ENCODE results near the gene ACTN4.

The ACTN4 gene

DNA sequence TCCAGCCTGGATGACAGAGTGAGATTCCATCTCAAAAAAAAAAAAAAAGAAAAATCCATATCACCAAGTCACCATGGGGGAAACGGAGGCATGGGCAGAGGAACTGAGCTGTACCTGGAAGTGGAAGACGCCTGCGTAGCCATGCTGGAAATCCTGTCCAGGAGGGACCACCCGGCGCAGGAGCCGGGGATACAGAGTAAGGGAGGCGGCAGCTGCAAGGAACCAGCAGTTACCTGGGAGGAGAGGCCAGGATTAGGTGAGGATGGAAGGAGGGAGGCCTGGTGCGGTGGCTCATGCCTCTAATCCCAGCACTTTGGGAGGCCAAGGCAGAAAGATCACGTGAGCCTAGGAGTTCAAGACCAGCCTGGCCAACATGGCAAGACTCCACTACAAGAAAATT is 94.8 kb downstream of the ACTN4 start:
- no peak overlapping the region for H2AFZ ChIP-seq (ENCODE audit: low read length)
- H3K9me3 ChIP-seq (ENCODE audit: insufficient read depth, low read depth, low read length) = no peaks in the 10 kb centered on the region
- no peak overlapping the region for H3K9ac ChIP-seq (ENCODE audit: low read depth, low read length, poor library complexity, severe bottlenecking)
- H4K20me1 ChIP-seq (ENCODE audit: insufficient read depth, low read length, poor library complexity, severe bottlenecking) = no peaks in the 10 kb centered on the region
- TF ChIP-seq, protein P1, sequence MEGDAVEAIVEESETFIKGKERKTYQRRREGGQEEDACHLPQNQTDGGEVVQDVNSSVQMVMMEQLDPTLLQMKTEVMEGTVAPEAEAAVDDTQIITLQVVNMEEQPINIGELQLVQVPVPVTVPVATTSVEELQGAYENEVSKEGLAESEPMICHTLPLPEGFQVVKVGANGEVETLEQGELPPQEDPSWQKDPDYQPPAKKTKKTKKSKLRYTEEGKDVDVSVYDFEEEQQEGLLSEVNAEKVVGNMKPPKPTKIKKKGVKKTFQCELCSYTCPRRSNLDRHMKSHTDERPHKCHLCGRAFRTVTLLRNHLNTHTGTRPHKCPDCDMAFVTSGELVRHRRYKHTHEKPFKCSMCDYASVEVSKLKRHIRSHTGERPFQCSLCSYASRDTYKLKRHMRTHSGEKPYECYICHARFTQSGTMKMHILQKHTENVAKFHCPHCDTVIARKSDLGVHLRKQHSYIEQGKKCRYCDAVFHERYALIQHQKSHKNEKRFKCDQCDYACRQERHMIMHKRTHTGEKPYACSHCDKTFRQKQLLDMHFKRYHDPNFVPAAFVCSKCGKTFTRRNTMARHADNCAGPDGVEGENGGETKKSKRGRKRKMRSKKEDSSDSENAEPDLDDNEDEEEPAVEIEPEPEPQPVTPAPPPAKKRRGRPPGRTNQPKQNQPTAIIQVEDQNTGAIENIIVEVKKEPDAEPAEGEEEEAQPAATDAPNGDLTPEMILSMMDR (conservative IDR thresholded peaks at IDR 0.05; ENCODE audit: low read length) = no peak
- TF ChIP-seq EZH2phosphoT487 (IDR thresholded peaks at IDR 0.05; ENCODE audit: borderline replicate concordance) = no peak
- H3F3A ChIP-seq (ENCODE audit: low read depth) = no peaks in the 10 kb centered on the region
- H3K9me2 ChIP-seq (replicated peaks; ENCODE audit: low read depth, low read length) = no peaks in the 10 kb centered on the region
- H3K4me2 ChIP-seq (ENCODE audit: low read depth, low read length, poor library complexity, severe bottlenecking) = no peak overlapping the region
- H3K4me1 ChIP-seq (ENCODE audit: insufficient read depth, low read length, poor library complexity, severe bottlenecking) = no peaks in the 10 kb centered on the region
- H3K36me3 ChIP-seq (ENCODE audit: insufficient read depth, low read length) = no peaks in the 10 kb centered on the region
- no peak overlapping the region for H3K4me3 ChIP-seq (ENCODE audit: low read length, poor library complexity, severe bottlenecking)
- no peaks in the 10 kb centered on the region for H3K79me2 ChIP-seq (ENCODE audit: insufficient read depth, low read length)
- H3K27me3 ChIP-seq (ENCODE audit: insufficient read depth, low read length, poor library complexity, severe bottlenecking) = no peaks in the 10 kb centered on the region

DNA sequence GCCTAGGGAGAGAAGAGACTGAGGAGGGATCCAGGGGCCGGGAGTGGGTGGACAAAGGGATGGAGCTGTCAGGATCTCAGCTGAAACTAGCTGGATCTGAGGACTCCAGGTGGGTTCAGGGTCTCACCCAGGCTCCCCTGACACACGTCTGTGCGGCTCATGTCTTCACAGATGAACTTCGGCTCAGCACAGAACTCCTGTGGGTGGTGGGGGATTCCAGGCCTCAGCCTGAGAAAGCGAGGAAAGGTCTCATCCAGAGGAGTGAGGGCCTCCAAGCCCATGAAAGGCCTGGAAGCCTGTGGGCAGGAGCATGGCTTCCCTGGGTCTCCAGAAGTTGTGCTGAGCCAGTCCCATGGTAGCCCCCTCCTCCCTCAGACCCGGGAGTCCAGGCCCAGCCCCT is 95.5 kb downstream of the ACTN4 start:
- Histone ChIP-seq H3K79me2 (ENCODE audit: insufficient read depth, low read length) (no peaks in the 10 kb centered on the region), H3K4me3 (ENCODE audit: low read length, poor library complexity, severe bottlenecking) (no peak overlapping the region), H3F3A (ENCODE audit: low read depth) (no peaks in the 10 kb centered on the region), H2AFZ (ENCODE audit: low read length) (no peak overlapping the region), H3K9me3 (ENCODE audit: insufficient read depth, low read depth, low read length) (no peaks in the 10 kb centered on the region), H3K9me2 (replicated peaks; ENCODE audit: low read depth, low read length) (no peaks in the 10 kb centered on the region), H3K27me3 (ENCODE audit: insufficient read depth, low read length, poor library complexity, severe bottlenecking) (no peaks in the 10 kb centered on the region), H3K4me1 (ENCODE audit: insufficient read depth, low read length, poor library complexity, severe bottlenecking) (no peaks in the 10 kb centered on the region), H3K9ac (ENCODE audit: low read depth, low read length, poor library complexity, severe bottlenecking) (no peak overlapping the region), H3K36me3 (ENCODE audit: insufficient read depth, low read length) (no peaks in the 10 kb centered on the region), H3K4me2 (ENCODE audit: low read depth, low read length, poor library complexity, severe bottlenecking) (no peak overlapping the region), H4K20me1 (ENCODE audit: insufficient read depth, low read length, poor library complexity, severe bottlenecking) (no peaks in the 10 kb centered on the region)
- TF ChIP-seq EZH2phosphoT487 (IDR thresholded peaks at IDR 0.05; ENCODE audit: borderline replicate concordance) = no peak
- TF ChIP-seq, protein P1 (conservative IDR thresholded peaks at IDR 0.05; ENCODE audit: low read length) = no peak

DNA sequence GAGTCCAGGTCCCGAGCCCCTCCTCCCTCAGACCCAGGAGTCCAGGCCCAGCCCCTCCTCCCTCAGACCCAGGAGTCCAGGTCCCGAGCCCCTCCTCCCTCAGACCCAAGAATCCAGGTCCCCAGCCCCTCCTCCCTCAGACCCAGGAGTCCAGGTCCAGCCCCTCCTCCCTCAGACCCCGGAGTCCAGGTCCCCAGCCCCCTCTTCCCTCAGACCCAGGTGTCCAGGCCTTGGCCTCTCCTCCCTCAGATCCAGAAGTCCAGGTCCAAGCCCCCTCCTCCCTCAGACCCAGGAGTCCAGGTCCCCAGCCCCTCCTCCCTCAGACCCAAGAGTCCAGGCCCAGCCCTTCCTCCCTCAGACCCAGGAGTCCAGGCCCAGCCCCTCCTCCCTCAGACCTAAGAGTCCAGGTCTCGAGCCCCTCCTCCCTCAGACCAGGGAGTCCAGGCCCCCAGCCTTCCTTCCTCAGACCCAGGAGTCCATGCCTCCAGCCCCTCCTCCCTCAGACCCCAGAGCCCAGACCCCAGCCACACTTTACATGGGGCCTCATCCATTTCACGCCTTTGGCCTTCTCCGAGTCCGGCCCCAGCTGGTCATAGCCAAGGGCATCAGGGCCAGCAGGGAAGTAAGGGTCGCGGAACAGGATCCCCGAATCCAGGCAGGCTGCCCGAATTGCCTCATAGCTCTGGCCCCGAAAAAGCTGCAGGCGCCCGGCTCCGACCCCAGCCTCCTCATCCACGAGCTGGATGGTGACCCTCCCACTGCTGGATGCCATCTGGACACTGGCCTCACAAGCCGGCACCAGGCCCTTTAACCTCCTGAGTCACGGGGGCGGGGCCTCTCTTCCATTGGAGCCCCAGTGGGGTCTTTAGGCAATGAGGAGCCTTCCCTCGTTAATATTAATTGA is 96.2 kb downstream of the ACTN4 start:
- H3K79me2 ChIP-seq (ENCODE audit: insufficient read depth, low read length) = no peaks in the 10 kb centered on the region
- no peaks in the 10 kb centered on the region for H3K4me1 ChIP-seq (ENCODE audit: insufficient read depth, low read length, poor library complexity, severe bottlenecking)
- H3K4me3 ChIP-seq (ENCODE audit: low read length, poor library complexity, severe bottlenecking) = no peak overlapping the region
- no peaks in the 10 kb centered on the region for H3K27me3 ChIP-seq (ENCODE audit: insufficient read depth, low read length, poor library complexity, severe bottlenecking)
- H3K9me2 ChIP-seq (replicated peaks; ENCODE audit: low read depth, low read length) = no peaks in the 10 kb centered on the region
- no peak overlapping the region for H3K9ac ChIP-seq (ENCODE audit: low read depth, low read length, poor library complexity, severe bottlenecking)
- H3K4me2 ChIP-seq (ENCODE audit: low read depth, low read length, poor library complexity, severe bottlenecking) = no peak overlapping the region
- no peaks in the 10 kb centered on the region for H4K20me1 ChIP-seq (ENCODE audit: insufficient read depth, low read length, poor library complexity, severe bottlenecking)
- no peaks in the 10 kb centered on the region for H3K9me3 ChIP-seq (ENCODE audit: insufficient read depth, low read depth, low read length)
- no peak overlapping the region for H2AFZ ChIP-seq (ENCODE audit: low read length)
- no peaks in the 10 kb centered on the region for H3F3A ChIP-seq (ENCODE audit: low read depth)
- no peaks in the 10 kb centered on the region for H3K36me3 ChIP-seq (ENCODE audit: insufficient read depth, low read length)
- TF ChIP-seq, protein P1 (conservative IDR thresholded peaks at IDR 0.05; ENCODE audit: low read length) = no peak
- TF ChIP-seq EZH2phosphoT487 (IDR thresholded peaks at IDR 0.05; ENCODE audit: borderline replicate concordance) = no peak
